OCI-LY7 (cell line): Measurements from ENCODE around the gene EYS. TPM values are rescaled to one million over a fixed set of nuclear protein-coding genes. Genes with fewer than 3 reads are reported as not detected.

ENCODE experiments used
- BruUV-seq: library from RNA; stranded (reverse); fragments of 400-500 nt; replicated peaks from 2 replicates; lab custom pipeline; 2021; lab: Mats Ljungman, UMichigan
- CTCF ChIA-PET: fragments of 300-600 bp; sonication (Branson Sonifier 250); formaldehyde crosslinking; loops from one replicate; lab custom pipeline; 2022; ENCODE audit warnings: antibody characterized with exemption; ENCODE audit not compliant: unreplicated experiment; lab: Charles Lee
- POLR2A ChIA-PET: fragments of 300-600 bp; sonication (Branson Sonifier 250); formaldehyde crosslinking; loops from one replicate; lab custom pipeline; 2022; ENCODE audit warnings: antibody characterized with exemption; lab: Charles Lee
- DNase-seq: peaks from one replicate; pipeline ENCODE4 v3.0.0-alpha.2; 2015; ENCODE audit warnings: low spot score
- H2AFZ ChIP-seq: fragments of 200-600 bp; sonication (generic), shearing (Covaris generic); 2 replicates; pipeline ENCODE4 v1.6.1; 2014; ENCODE audit warnings: mild to moderate bottlenecking, antibody characterized with exemption, low read length, moderate library complexity
- H3K27ac ChIP-seq: fragments of 200-600 bp; sonication (generic); 2 replicates; pipeline ENCODE4 v1.5.1; 2014; ENCODE audit warnings: mixed run types, low read depth, mild to moderate bottlenecking, moderate library complexity, low read length, inconsistent platforms; ENCODE audit not compliant: poor library complexity, severe bottlenecking
- H3K36me3 ChIP-seq: fragments of 200-600 bp; sonication (generic); 2 replicates; pipeline ENCODE4 v1.6.1; 2014; ENCODE audit warnings: mild to moderate bottlenecking, antibody characterized with exemption, low read length, moderate library complexity, mixed read lengths; ENCODE audit not compliant: insufficient read depth
- H3K4me1 ChIP-seq: fragments of 200-600 bp; sonication (generic); 2 replicates; pipeline ENCODE4 v1.5.1; 2014; ENCODE audit warnings: mild to moderate bottlenecking, low read length; ENCODE audit not compliant: insufficient read depth, poor library complexity, severe bottlenecking
- H3K4me2 ChIP-seq: fragments of 200-600 bp; sonication (generic); 2 replicates; pipeline ENCODE4 v1.6.1; 2014; ENCODE audit warnings: mild to moderate bottlenecking, low read length
- H3K4me3 ChIP-seq: fragments of 200-600 bp; sonication (generic); 2 replicates; pipeline ENCODE4 v1.5.1; 2014; ENCODE audit warnings: mild to moderate bottlenecking, low read depth, low read length; ENCODE audit not compliant: poor library complexity, severe bottlenecking
- H3K79me2 ChIP-seq: fragments of 200-600 bp; sonication (generic); 2 replicates; pipeline ENCODE4 v1.6.1; 2016; ENCODE audit warnings: low read depth, mild to moderate bottlenecking, low read length, moderate library complexity, mixed read lengths; ENCODE audit not compliant: insufficient read depth
- H3K9me2 ChIP-seq: fragments of 200-600 bp; sonication (generic); 2 replicates; pipeline ENCODE4 v1.6.1; 2016; ENCODE audit warnings: mild to moderate bottlenecking, low read length, mixed read lengths; ENCODE audit not compliant: insufficient read depth
- H3K9me3 ChIP-seq: fragments of 200-600 bp; sonication (generic); 2 replicates; pipeline ENCODE4 v1.6.1; 2014; ENCODE audit warnings: mild to moderate bottlenecking, mixed run types, low read length, mixed read lengths
- H4K20me1 ChIP-seq: fragments of 200-600 bp; sonication (generic); 2 replicates; pipeline ENCODE4 v1.6.1; 2014; ENCODE audit warnings: mild to moderate bottlenecking, antibody characterized with exemption, low read length, moderate library complexity, mixed read lengths; ENCODE audit not compliant: insufficient read depth
- EZH2phosphoT487 ChIP-seq: fragments of 200-600 bp; sonication (generic); IDR thresholded peaks from 2 replicates; pipeline ENCODE4 v1.6.1; 2018; ENCODE audit warnings: low read depth, borderline replicate concordance, mild to moderate bottlenecking, mixed run types, antibody characterized with exemption, low read length, moderate library complexity, mixed read lengths
- intact Hi-C: fragments of 100-400 bp; cut with micrococcal nuclease; formaldehyde crosslinking; loops from one replicate; pipeline ENCODE4 v1.10.0; 2022; ENCODE audit not compliant: unreplicated experiment
- total RNA-seq, 2 experiments: library from RNA; depleted of rRNA in 1 of 2; stranded (reverse); fragments of >200 nt in 1 of 2; shearing (Covaris generic) in 1 of 2; gene quantifications; 2 replicates each; pipeline ENCODE4 v1.2.3, GENCODE V29; 2014 to 2022
- TF ChIP-seq, protein P1 (sequence below): fragments of 200-600 bp; sonication (generic); conservative IDR thresholded peaks from 2 replicates; pipeline ENCODE4 v1.5.1; 2014; ENCODE audit warnings: mild to moderate bottlenecking, antibody characterized with exemption, low read length, moderate library complexity, mixed read lengths

The EYS gene
- total RNA-seq, 2 experiments from 2014 or later: not detected

GRCh38 chr6:65537600-65537999 lies 169.4 kb downstream of the EYS start:
- Histone ChIP-seq H3K27ac (no peak overlapping the region), H3K9me2 (no peaks in the 10 kb centered on the region), H3K9me3 (no peaks in the 10 kb centered on the region), H3K4me3 (no peak overlapping the region), H3K36me3 (no peaks in the 10 kb centered on the region), H3K4me2 (no peak overlapping the region), H4K20me1 (no peaks in the 10 kb centered on the region), H3K79me2 (no peaks in the 10 kb centered on the region), H3K4me1 (no peaks in the 10 kb centered on the region), H2AFZ (no peak overlapping the region)
- BruUV-seq: no TSS peak
- no peak for DNase-seq
- ChIA-PET POLR2A (no interaction called here), CTCF (no interaction called here)
- intact Hi-C loops: no loop called here
- TF ChIP-seq, protein P1, sequence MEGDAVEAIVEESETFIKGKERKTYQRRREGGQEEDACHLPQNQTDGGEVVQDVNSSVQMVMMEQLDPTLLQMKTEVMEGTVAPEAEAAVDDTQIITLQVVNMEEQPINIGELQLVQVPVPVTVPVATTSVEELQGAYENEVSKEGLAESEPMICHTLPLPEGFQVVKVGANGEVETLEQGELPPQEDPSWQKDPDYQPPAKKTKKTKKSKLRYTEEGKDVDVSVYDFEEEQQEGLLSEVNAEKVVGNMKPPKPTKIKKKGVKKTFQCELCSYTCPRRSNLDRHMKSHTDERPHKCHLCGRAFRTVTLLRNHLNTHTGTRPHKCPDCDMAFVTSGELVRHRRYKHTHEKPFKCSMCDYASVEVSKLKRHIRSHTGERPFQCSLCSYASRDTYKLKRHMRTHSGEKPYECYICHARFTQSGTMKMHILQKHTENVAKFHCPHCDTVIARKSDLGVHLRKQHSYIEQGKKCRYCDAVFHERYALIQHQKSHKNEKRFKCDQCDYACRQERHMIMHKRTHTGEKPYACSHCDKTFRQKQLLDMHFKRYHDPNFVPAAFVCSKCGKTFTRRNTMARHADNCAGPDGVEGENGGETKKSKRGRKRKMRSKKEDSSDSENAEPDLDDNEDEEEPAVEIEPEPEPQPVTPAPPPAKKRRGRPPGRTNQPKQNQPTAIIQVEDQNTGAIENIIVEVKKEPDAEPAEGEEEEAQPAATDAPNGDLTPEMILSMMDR: no peak
- TF ChIP-seq EZH2phosphoT487: no peak

GRCh38 chr6:65531533-65531932 lies 175.5 kb downstream of the EYS start:
- no peaks in the 10 kb centered on the region for H3K9me3 ChIP-seq
- H3K36me3 ChIP-seq: no peaks in the 10 kb centered on the region
- TF ChIP-seq EZH2phosphoT487: no peak
- TF ChIP-seq, protein P1: no peak
- no peak for DNase-seq
- no peak overlapping the region for H3K27ac ChIP-seq
- no peak overlapping the region for H3K4me2 ChIP-seq
- H3K4me3 ChIP-seq: no peak overlapping the region
- POLR2A ChIA-PET: no interaction called here
- intact Hi-C loops: no loop called here
- H3K4me1 ChIP-seq: no peaks in the 10 kb centered on the region
- no peaks in the 10 kb centered on the region for H3K9me2 ChIP-seq
- H2AFZ ChIP-seq: no peak overlapping the region
- H3K79me2 ChIP-seq: no peaks in the 10 kb centered on the region
- CTCF ChIA-PET: no interaction called here
- BruUV-seq: no TSS peak
- H4K20me1 ChIP-seq: no peaks in the 10 kb centered on the region

DNA sequence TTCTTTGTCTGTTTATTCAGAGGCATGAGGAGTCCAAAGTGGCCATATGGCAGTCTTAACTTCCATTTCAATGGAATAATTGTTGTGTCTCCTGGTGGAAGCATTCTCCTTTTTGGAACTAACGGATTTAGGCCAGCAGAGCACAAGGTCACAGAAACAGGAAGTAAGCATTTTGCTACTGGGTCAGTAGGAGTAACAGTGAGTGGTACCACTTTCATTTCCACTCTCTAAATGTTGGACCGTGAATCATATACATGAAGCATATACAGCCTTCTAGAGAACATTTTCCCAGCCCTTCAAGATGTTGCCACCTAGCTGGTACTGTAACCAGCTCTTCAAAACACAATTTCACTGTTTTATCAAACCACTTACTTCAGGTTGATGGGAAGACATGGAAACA lies 182.8 kb downstream of the EYS start:
- Histone ChIP-seq H3K36me3 (no peaks in the 10 kb centered on the region), H3K9me2 (no peaks in the 10 kb centered on the region), H2AFZ (no peak overlapping the region), H3K4me1 (no peaks in the 10 kb centered on the region), H3K4me2 (no peak overlapping the region), H3K79me2 (no peaks in the 10 kb centered on the region), H4K20me1 (no peaks in the 10 kb centered on the region), H3K27ac (no peak overlapping the region), H3K4me3 (no peak overlapping the region), H3K9me3 (no peaks in the 10 kb centered on the region)
- POLR2A ChIA-PET: no interaction called here
- TF ChIP-seq EZH2phosphoT487: no peak
- TF ChIP-seq, protein P1: no peak
- CTCF ChIA-PET: no interaction called here
- intact Hi-C loops: no loop called here
- no TSS peak for BruUV-seq
- DNase-seq: no peak
